Measurements from ENCODE around the gene CD247.

GRCh38 chr1:167515461-167515860 lies 2.9 kb downstream of the CD247 start:
- TF ChIP-seq RCOR1 (IDR thresholded peaks at IDR 0.05; ENCODE audit: low read depth, low read length) = no peak
- no peak for TF ChIP-seq CTCF (IDR thresholded peaks at IDR 0.05)
- no peak for TF ChIP-seq HOXA7 (CRISPR knock-in tag; IDR thresholded peaks at IDR 0.05)
- TF ChIP-seq POLR2A (IDR thresholded peaks at IDR 0.05; ENCODE audit: low read length) = no peak
- TF ChIP-seq SMC3 (IDR thresholded peaks at IDR 0.05) = no peak
- no peak for TF ChIP-seq REST (IDR thresholded peaks at IDR 0.05)
- no peak for TF ChIP-seq BHLHE40 (IDR thresholded peaks at IDR 0.05; ENCODE audit: low read depth, low read length)
- TF ChIP-seq HDAC2 (IDR thresholded peaks at IDR 0.05) = no peak
- no peak for TF ChIP-seq MAX (IDR thresholded peaks at IDR 0.05)
- no peak for TF ChIP-seq KDM1A (IDR thresholded peaks at IDR 0.05; ENCODE audit: low read depth)
- no peak for TF ChIP-seq MYC (IDR thresholded peaks at IDR 0.05; ENCODE audit: borderline replicate concordance, low read length)
